ENCODE results near the gene FBXO42. TPM values are rescaled to one million over a fixed set of nuclear protein-coding genes. Genes with fewer than 3 reads are reported as not detected.

The FBXO42 gene
- total RNA-seq, 1 experiment from 2014 or later: 13.0 TPM

- no peaks in the 10 kb centered on the region for H3K27me3 ChIP-seq (ENCODE audit: insufficient read depth, low read depth)
- no peaks in the 10 kb centered on the region for H3K79me2 ChIP-seq (ENCODE audit: low read depth)
- TF ChIP-seq CTCF (conservative IDR thresholded peaks at IDR 0.05) (no peak), EZH2 (IDR thresholded peaks at IDR 0.05; ENCODE audit: low read depth) (no peak)
- no peaks in the 10 kb centered on the region for H3K9me2 ChIP-seq (ENCODE audit: insufficient read depth)
- peak in 1 of 2 experiments; percentile 71 for DNase-seq
- no peaks in the 10 kb centered on the region for H3K36me3 ChIP-seq (ENCODE audit: low read depth)
- no peaks in the 10 kb centered on the region for H4K20me1 ChIP-seq (ENCODE audit: insufficient read depth)
- peaks cover 36% of the 10 kb centered on the region for H3K4me1 ChIP-seq (replicated peaks; ENCODE audit: insufficient read depth)
- no TSS peak for BruUV-seq (replicated peaks)
- H2AFZ ChIP-seq: no peak within 1 kb of the TSS
- no peak within 1 kb of the TSS for H3K4me3 ChIP-seq
- ChIA-PET CTCF (interaction anchor here (0.5 kb wide), 1 partner anchor 133 kb away, joined by 3 read pairs; no protein-coding TSS in a partner anchor), POLR2A (ENCODE audit: unreplicated experiment) (interaction anchor here (0.6 kb wide), 2 partner anchors 20 to 155 kb away, joined by 3 read pairs; partner anchors contain the start of gene SZRD1)
- peak within 1 kb of the TSS; percentile 24; the same call in 1 of the 2 replicates for H3K4me2 ChIP-seq
- H3F3A ChIP-seq (ENCODE audit: insufficient read depth, low read depth): peaks cover 10% of the 10 kb centered on the region; the same call in 1 of the 2 replicates
- H3K27ac ChIP-seq: no peak within 1 kb of the TSS
- intact Hi-C loops (cut with micrococcal nuclease; ENCODE audit: unreplicated experiment): no loop called here
- no peaks in the 10 kb centered on the region for H3K9me3 ChIP-seq (ENCODE audit: insufficient read depth, low read depth)
Observed at GRCh38 chr1:16212251-16212961, 139.9 kb downstream of the FBXO42 start, which contains the start of gene ARHGEF19. Gene ARHGEF19 (minus strand): TSS chr1:16212652. CDS start chr1:16209054, 3,598 bp downstream.

GRCh38 chr1:16211824-16212223 is 140.5 kb downstream of the FBXO42 start:
- H3K36me3 ChIP-seq (ENCODE audit: low read depth): no peaks in the 10 kb centered on the region
- no peak for DNase-seq
- H3K79me2 ChIP-seq (ENCODE audit: low read depth): no peaks in the 10 kb centered on the region
- no TSS peak for BruUV-seq (replicated peaks)
- H3K4me1 ChIP-seq (replicated peaks; ENCODE audit: insufficient read depth): peaks cover 34% of the 10 kb centered on the region
- no peak overlapping the region for H3K27ac ChIP-seq
- ChIA-PET POLR2A (ENCODE audit: unreplicated experiment) (interaction anchor here (0.6 kb wide), 1 partner anchor 21 kb away, joined by 3 read pairs; no protein-coding TSS in a partner anchor), CTCF (interaction anchor here (0.5 to 0.6 kb wide), 2 partner anchors 133 to 239 kb away, joined by 3 to 6 read pairs; no protein-coding TSS in a partner anchor)
- no peaks in the 10 kb centered on the region for H3K9me3 ChIP-seq (ENCODE audit: insufficient read depth, low read depth)
- no peak for TF ChIP-seq CTCF (conservative IDR thresholded peaks at IDR 0.05)
- TF ChIP-seq EZH2 (IDR thresholded peaks at IDR 0.05; ENCODE audit: low read depth): no peak
- no peaks in the 10 kb centered on the region for H4K20me1 ChIP-seq (ENCODE audit: insufficient read depth)
- intact Hi-C loops (cut with micrococcal nuclease; ENCODE audit: unreplicated experiment): no loop called here
- H3K4me3 ChIP-seq: no peak overlapping the region
- 0 out of 2 replicates have a peak overlapping the region, but pooled peaks have one; percentile 24 for H3K4me2 ChIP-seq
- H3F3A ChIP-seq (ENCODE audit: insufficient read depth, low read depth): peaks cover 14% of the 10 kb centered on the region; the same call in 1 of the 2 replicates
- H2AFZ ChIP-seq: no peak overlapping the region
- no peaks in the 10 kb centered on the region for H3K27me3 ChIP-seq (ENCODE audit: insufficient read depth, low read depth)
- no peaks in the 10 kb centered on the region for H3K9me2 ChIP-seq (ENCODE audit: insufficient read depth)

GRCh38 chr1:16210581-16210980 is 141.7 kb downstream of the FBXO42 start:
- intact Hi-C loops (cut with micrococcal nuclease; ENCODE audit: unreplicated experiment): no loop called here
- Histone ChIP-seq H2AFZ (no peak overlapping the region), H3K27ac (no peak overlapping the region), H3F3A (ENCODE audit: insufficient read depth, low read depth) (peaks cover 11% of the 10 kb centered on the region; the same call in 1 of the 2 replicates), H3K4me3 (no peak overlapping the region), H3K79me2 (ENCODE audit: low read depth) (peaks cover 3% of the 10 kb centered on the region; the same call in 1 of the 2 replicates), H3K4me1 (replicated peaks; ENCODE audit: insufficient read depth) (peaks cover 27% of the 10 kb centered on the region), H3K36me3 (ENCODE audit: low read depth) (no peaks in the 10 kb centered on the region), H3K4me2 (no peak overlapping the region), H3K9me2 (ENCODE audit: insufficient read depth) (no peaks in the 10 kb centered on the region), H3K27me3 (ENCODE audit: insufficient read depth, low read depth) (no peaks in the 10 kb centered on the region), H4K20me1 (ENCODE audit: insufficient read depth) (no peaks in the 10 kb centered on the region), H3K9me3 (ENCODE audit: insufficient read depth, low read depth) (no peaks in the 10 kb centered on the region)
- no TSS peak for BruUV-seq (replicated peaks)
- POLR2A ChIA-PET (ENCODE audit: unreplicated experiment): no interaction called here
- no peak for DNase-seq
- CTCF ChIA-PET: no interaction called here
- TF ChIP-seq EZH2 (IDR thresholded peaks at IDR 0.05; ENCODE audit: low read depth) (no peak), CTCF (conservative IDR thresholded peaks at IDR 0.05) (no peak)

All from PC-9 (cell line).